Testis (tissue), 3 donors: ENCODE measurements around the gene METTL25B. TPM values are rescaled to one million over a fixed set of nuclear protein-coding genes. Genes with fewer than 3 reads are reported as not detected.

Experiments used
- DNase-seq: peaks from one replicate; pipeline ENCODE4 v3.0.0-alpha.2; 2019
- H3K27ac ChIP-seq, 2 donors: fragments of 200-600 bp; sonication (generic); one replicate each; pipeline ENCODE4 v1.5.1; 2019
- H3K27me3 ChIP-seq: fragments of 200-600 bp; sonication (generic); one replicate; pipeline ENCODE4 v1.5.1; 2019
- H3K36me3 ChIP-seq: fragments of 200-600 bp; sonication (generic); one replicate; pipeline ENCODE4 v1.5.1; 2017; ENCODE audit warnings: low read depth; ENCODE audit errors: missing control alignments
- H3K4me1 ChIP-seq: fragments of 200-600 bp; sonication (generic); one replicate; pipeline ENCODE4 v1.5.1; 2019
- H3K4me3 ChIP-seq, 2 donors: fragments of 200-600 bp; sonication (generic); one replicate each; pipeline ENCODE4 v1.5.1; 2017 to 2019
- H3K9me3 ChIP-seq: fragments of 200-600 bp; sonication (generic); one replicate; pipeline ENCODE4 v1.5.1; 2017
- CTCF ChIP-seq, 3 experiments: fragments of 450-650 bp in 2 of 3; fragments of 200-600 bp in 1 of 3; sonication (generic) in 1 of 3; IDR thresholded peaks; one replicate each; pipeline ENCODE4 v1.5.1; 2016 to 2019; ENCODE audit warnings: antibody characterized with exemption in 3 of 3, mild to moderate bottlenecking in 2 of 3, moderate library complexity in 1 of 3
- POLR2A ChIP-seq: fragments of 450-650 bp; IDR thresholded peaks from one replicate; pipeline ENCODE4 v1.6.1; 2017; ENCODE audit warnings: antibody characterized with exemption, mild to moderate bottlenecking, moderate library complexity
- WGBS, 2 donors: methylation state at CpG; one replicate each; pipeline ENCODE4 v1.1.5; 2018; 5-methylcytosine and 5-hydroxymethylcytosine counted together
- intact Hi-C: fragments of 100-400 bp; cut with DNase I; formaldehyde crosslinking; loops from one replicate; pipeline ENCODE4 v1.15.1; 2023; ENCODE audit warnings: low total_unique reads
- polyA plus RNA-seq: library from polyadenylated mRNA; stranded (reverse); fragments of 350-450 nt; fragmentation: Illumina TruSeq; extraction: RNeasy Lipid Tissue Mini Kit (QIAGEN cat#74804); gene quantifications from one replicate; pipeline ENCODE4 v1.2.3, GENCODE V29; 2014; ENCODE audit warnings: low read depth, low replicate concordance; ENCODE audit not compliant: insufficient read depth
- total RNA-seq, 2 donors: library from RNA; depleted of rRNA; stranded (reverse); fragments of >200 nt; gene quantifications; one replicate each; pipeline ENCODE4 v1.2.3, GENCODE V29; 2016

Gene METTL25B
- total and polyA plus RNA-seq, 3 donors from 2014 or later = 34.1 to 69.0 (median 50.5) TPM

GRCh38 chr1:156684227-156684782 is 44.0 kb upstream of the METTL25B start:
- Histone ChIP-seq H3K4me3 (no peak overlapping the region), H3K4me1 (peaks cover 3% of the 10 kb centered on the region), H3K27me3 (no peaks in the 10 kb centered on the region), H3K27ac (no peak overlapping the region), H3K9me3 (no peaks in the 10 kb centered on the region), H3K36me3 (no peaks in the 10 kb centered on the region)
- TF ChIP-seq POLR2A (no peak), CTCF (IDR thresholded peaks at IDR 0.05) (peak in 1 of 3 experiments; percentile 11)
- DNase-seq = no peak
- intact Hi-C loops = no loop called here
- 82 to 89% methylated on average over 5 of the region's 5 CpGs for WGBS, 2 donors

- Histone ChIP-seq H3K27ac (no peak overlapping the region), H3K27me3 (no peaks in the 10 kb centered on the region), H3K4me3 (no peak overlapping the region), H3K9me3 (no peaks in the 10 kb centered on the region), H3K4me1 (peaks cover 9% of the 10 kb centered on the region), H3K36me3 (no peaks in the 10 kb centered on the region)
- peak; percentile 71 to 89 (median 83) for TF ChIP-seq CTCF (IDR thresholded peaks at IDR 0.05)
- no peak for TF ChIP-seq POLR2A
- intact Hi-C loops = no loop called here
- DNase-seq = peak; percentile 89
- WGBS, 2 donors = 9 to 17% methylated on average over 10 to 23 of the region's 23 CpGs
These were observed 39.0 kb upstream of the METTL25B start for GRCh38 chr1:156689035-156689952.

DNA sequence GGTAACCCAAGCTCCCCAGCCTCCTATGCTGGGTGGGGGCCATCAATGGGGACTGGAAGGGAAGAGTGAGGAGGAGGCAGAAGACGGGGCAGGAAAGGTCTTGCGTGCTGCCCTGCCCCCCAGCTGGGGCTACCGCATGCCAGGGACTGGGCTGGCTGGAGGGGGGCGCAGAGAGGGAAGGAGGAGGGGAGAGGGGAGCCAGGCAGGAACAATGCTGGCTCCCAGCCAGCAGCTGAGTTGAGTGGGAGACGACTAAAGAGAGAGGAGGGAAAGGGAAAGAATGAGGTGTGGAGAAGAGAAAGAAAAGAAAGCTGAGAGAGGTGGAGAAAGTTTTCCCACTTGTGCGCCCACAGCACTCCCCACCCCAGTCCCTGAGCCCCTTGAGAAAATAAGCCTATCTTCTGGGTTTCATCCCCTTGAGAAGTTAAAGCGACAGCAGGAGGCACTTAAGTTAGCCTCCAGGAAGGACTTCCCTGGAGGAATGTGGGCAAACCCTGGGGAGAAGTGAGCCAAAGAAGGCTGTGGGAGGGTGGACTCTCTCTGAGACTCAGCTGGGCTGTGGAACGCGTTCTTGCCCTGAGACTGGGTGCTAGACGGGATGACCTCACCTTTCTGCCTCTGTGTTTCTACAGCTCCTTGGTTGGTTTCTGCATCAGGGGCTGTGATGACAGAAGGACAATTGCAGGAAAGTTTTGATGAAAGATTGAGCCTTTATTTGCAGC is 38.2 kb upstream of the METTL25B start:
- TF ChIP-seq POLR2A (no peak), CTCF (IDR thresholded peaks at IDR 0.05) (no peak)
- no peak overlapping the region for H3K27ac ChIP-seq
- 33 to 38% methylated on average over 9 to 10 of the region's 10 CpGs for WGBS, 2 donors
- no peak for DNase-seq
- H3K4me1 ChIP-seq = peaks cover 9% of the 10 kb centered on the region
- H3K27me3 ChIP-seq = no peaks in the 10 kb centered on the region
- H3K9me3 ChIP-seq = no peaks in the 10 kb centered on the region
- intact Hi-C loops = no loop called here
- no peaks in the 10 kb centered on the region for H3K36me3 ChIP-seq
- no peak overlapping the region for H3K4me3 ChIP-seq

DNA sequence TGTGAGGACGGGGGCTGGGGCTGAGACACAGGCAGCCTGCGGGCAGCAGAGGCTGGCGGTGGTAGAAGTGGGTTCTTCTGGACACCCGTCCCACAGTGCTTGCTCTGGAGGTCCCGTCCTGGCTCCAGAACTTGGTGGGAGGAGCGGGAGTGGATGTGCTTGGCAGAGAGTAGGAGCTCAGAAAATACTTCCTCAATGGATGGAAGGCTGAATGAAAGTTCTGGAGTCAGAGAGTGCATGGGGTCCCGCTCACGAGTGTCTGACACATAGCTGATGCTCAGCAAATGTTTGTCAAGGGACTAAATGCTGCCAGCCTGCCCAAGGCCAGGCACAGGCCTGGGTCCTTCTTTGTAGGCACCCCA is 37.6 kb upstream of the METTL25B start:
- H3K27ac ChIP-seq = no peak overlapping the region
- intact Hi-C loops = no loop called here

More for the DNA sequence above, 37.6 kb upstream of the METTL25B start:
- peaks cover 9% of the 10 kb centered on the region for H3K4me1 ChIP-seq
- TF ChIP-seq POLR2A (no peak), CTCF (IDR thresholded peaks at IDR 0.05) (no peak)
- no peaks in the 10 kb centered on the region for H3K9me3 ChIP-seq
- H3K36me3 ChIP-seq = no peaks in the 10 kb centered on the region
- WGBS, 2 donors = 50 to 73% methylated on average over 3 to 8 of the region's 8 CpGs
- no peak overlapping the region for H3K4me3 ChIP-seq
- H3K27me3 ChIP-seq = no peaks in the 10 kb centered on the region
- DNase-seq = no peak
